Left ventricle myocardium inferior (tissue), 1 donor: ENCODE results near the gene WDR45. TPM values are rescaled to one million over a fixed set of nuclear protein-coding genes. Genes with fewer than 3 reads are reported as not detected.

Source experiments
- DNase-seq: peaks from one replicate; pipeline ENCODE4 v3.0.0-alpha.2; 2020
- H3K27ac ChIP-seq: fragments of 200-600 bp; replicated peaks from 2 replicates; pipeline ENCODE4 v1.8.0; 2021
- H3K27me3 ChIP-seq: fragments of 200-600 bp; 2 replicates; pipeline ENCODE4 v1.8.0; 2021; ENCODE audit warnings: low read depth
- H3K36me3 ChIP-seq: fragments of 200-600 bp; 2 replicates; pipeline ENCODE4 v1.8.0; 2021
- H3K4me1 ChIP-seq: fragments of 200-600 bp; 2 replicates; pipeline ENCODE4 v1.8.0; 2021
- H3K4me3 ChIP-seq: fragments of 200-600 bp; 2 replicates; pipeline ENCODE4 v1.8.0; 2021; ENCODE audit warnings: mild to moderate bottlenecking, moderate library complexity
- H3K9me3 ChIP-seq: fragments of 200-600 bp; replicated peaks from 2 replicates; pipeline ENCODE4 v1.8.0; 2021
- CTCF ChIP-seq: fragments of 200-600 bp; IDR thresholded peaks from 2 replicates; pipeline ENCODE4 v1.8.0; 2021; ENCODE audit warnings: antibody characterized with exemption, mild to moderate bottlenecking, borderline replicate concordance
- intact Hi-C: fragments of 100-400 bp; cut with micrococcal nuclease; formaldehyde crosslinking; loops from one replicate; pipeline ENCODE4 v1.11.0; 2022
- total RNA-seq: library from RNA; stranded (reverse); fragmentation: NEBNext Ultra II Directional; extraction: Animal tissue kit (Norgen Biotek cat#: 25700); gene quantifications from one replicate; pipeline ENCODE4 v1.2.1, GENCODE V29; 2021
- donor health status: DM: no; HTN: yes; CAD: no; lungs with severe emphysema.

Gene WDR45
- total RNA-seq, 1 donor from 2014 or later, result 80.4 TPM

- Histone ChIP-seq H3K36me3 (peaks cover 17% of the 10 kb centered on the region), H3K27me3 (no peaks in the 10 kb centered on the region), H3K4me1 (peaks cover 30% of the 10 kb centered on the region), H3K4me3 (peak within 1 kb of the TSS; percentile 70), H3K27ac (peak within 1 kb of the TSS; percentile 88), H3K9me3 (no peaks in the 10 kb centered on the region)
- intact Hi-C loops, result no loop called here
- TF ChIP-seq CTCF, result peak; percentile 19
- peak; percentile 93 for DNase-seq
Observed at GRCh38 chrX:49073601-49074575, 5.8 kb downstream of the WDR45 start, which contains the start of gene PRAF2. Gene PRAF2 (minus strand): TSS chrX:49074002. CDS start chrX:49073987, 15 bp downstream.

- Histone ChIP-seq H3K9me3 (no peaks in the 10 kb centered on the region), H3K36me3 (peaks cover 16% of the 10 kb centered on the region), H3K4me3 (peak overlapping the region; percentile 70), H3K27ac (peak overlapping the region; percentile 60), H3K4me1 (peaks cover 25% of the 10 kb centered on the region), H3K27me3 (no peaks in the 10 kb centered on the region)
- DNase-seq, result no peak
- intact Hi-C loops, result no loop called here
- TF ChIP-seq CTCF, result no peak
Observed at GRCh38 chrX:49072712-49073095, 7.0 kb downstream of the WDR45 start.

GRCh38 chrX:49071877-49072711, 7.6 kb downstream of the WDR45 start:
- no peaks in the 10 kb centered on the region for H3K9me3 ChIP-seq
- peaks cover 11% of the 10 kb centered on the region for H3K36me3 ChIP-seq
- peaks cover 25% of the 10 kb centered on the region for H3K4me1 ChIP-seq
- H3K27me3 ChIP-seq, result no peaks in the 10 kb centered on the region
- peak; percentile 72 for DNase-seq
- peak overlapping the region; percentile 60 for H3K27ac ChIP-seq
- intact Hi-C loops, result no loop called here
- TF ChIP-seq CTCF, result no peak
- H3K4me3 ChIP-seq, result peak overlapping the region; percentile 70

GRCh38 chrX:49070988-49071387, 8.7 kb downstream of the WDR45 start:
- Histone ChIP-seq H3K27me3 (no peaks in the 10 kb centered on the region), H3K27ac (no peak overlapping the region), H3K36me3 (peaks cover 6% of the 10 kb centered on the region), H3K4me3 (no peak overlapping the region), H3K4me1 (peaks cover 25% of the 10 kb centered on the region), H3K9me3 (no peaks in the 10 kb centered on the region)
- intact Hi-C loops, result no loop called here
- no peak for TF ChIP-seq CTCF
- no peak for DNase-seq

DNA sequence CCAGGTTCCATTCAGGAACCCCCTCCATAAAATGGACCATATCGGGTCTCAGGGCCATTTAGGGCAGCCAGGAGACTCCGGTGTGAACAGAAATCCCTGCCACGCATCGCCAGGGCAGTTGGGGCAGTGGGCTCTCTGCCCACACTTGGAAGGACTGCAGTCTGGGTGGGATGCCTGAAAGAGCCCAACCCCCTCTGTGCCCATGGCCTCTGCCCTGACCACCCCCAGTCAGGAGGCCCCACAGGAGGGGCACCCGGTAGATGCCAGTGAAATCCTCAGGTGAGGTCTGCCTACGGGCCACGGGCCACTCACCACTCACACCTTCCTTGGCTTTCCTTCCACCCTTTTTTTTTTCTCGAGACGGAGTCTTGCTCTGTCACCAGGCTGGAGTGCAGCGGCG, 10.6 kb downstream of the WDR45 start:
- intact Hi-C loops, result no loop called here
- H3K27me3 ChIP-seq, result no peaks in the 10 kb centered on the region

More for the DNA sequence above, 10.6 kb downstream of the WDR45 start:
- no peak for DNase-seq
- TF ChIP-seq CTCF, result no peak
- no peaks in the 10 kb centered on the region for H3K36me3 ChIP-seq
- H3K4me3 ChIP-seq, result no peak overlapping the region
- no peaks in the 10 kb centered on the region for H3K9me3 ChIP-seq
- peaks cover 16% of the 10 kb centered on the region for H3K4me1 ChIP-seq
- H3K27ac ChIP-seq, result no peak overlapping the region
